ENCODE data around the gene KDM7A. TPM values are rescaled to one million over a fixed set of nuclear protein-coding genes. Genes with fewer than 3 reads are reported as not detected.

The KDM7A gene
- total RNA-seq, 1 experiment from 2014 or later: 5.1 TPM

DNA sequence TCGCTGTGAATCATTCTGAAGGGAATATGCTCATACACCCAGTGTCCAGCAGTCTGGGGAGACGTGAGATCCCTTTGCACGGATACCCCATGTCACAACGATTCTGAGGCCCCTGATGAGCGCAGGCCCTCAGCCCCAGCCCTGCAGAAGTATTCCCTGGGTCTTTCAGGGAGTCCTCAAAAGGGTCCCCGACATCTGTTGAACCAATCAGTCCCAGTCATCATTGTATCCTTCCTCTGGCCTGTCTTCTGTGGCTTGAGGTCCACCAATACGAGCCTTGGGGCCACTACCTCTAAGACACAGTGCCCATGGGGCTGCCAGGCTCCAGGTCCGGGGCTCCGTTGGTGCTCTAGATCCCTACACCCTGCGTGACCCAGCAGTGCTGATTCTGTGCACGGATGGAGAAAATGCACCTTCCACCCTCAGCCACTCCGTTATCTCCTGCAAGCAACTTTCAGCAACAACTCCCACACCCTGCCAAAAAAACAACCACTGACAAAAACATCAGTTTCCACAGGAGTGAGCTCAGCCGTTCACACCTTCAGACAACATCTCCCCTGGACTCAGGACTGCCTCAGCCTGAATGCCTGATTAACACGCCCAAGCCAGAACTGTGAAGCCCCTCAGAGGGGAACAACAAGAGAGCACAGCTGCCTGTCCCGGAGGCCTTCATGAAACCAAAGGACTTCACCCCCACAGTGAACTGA is 46.9 kb upstream of the KDM7A start:
- Mint-ChIP-seq H3K9me3 (ENCODE audit: unreplicated experiment) (no peaks in the 10 kb centered on the region), H3K4me1 (ENCODE audit: low read depth, unreplicated experiment) (no peaks in the 10 kb centered on the region), H3K27me3 (ENCODE audit: insufficient read depth, unreplicated experiment) (peaks cover 6% of the 10 kb centered on the region), H3K36me3 (ENCODE audit: insufficient read depth, unreplicated experiment) (no peaks in the 10 kb centered on the region), H3K4me3 (ENCODE audit: unreplicated experiment) (no peak overlapping the region), H3K27ac (ENCODE audit: unreplicated experiment) (no peak overlapping the region)
- no peaks in the 10 kb centered on the region for H3K9me3 ChIP-seq
- ChIA-PET CTCF (no interaction called here), POLR2A (no interaction called here)
- H3K27me3 ChIP-seq (replicated peaks; ENCODE audit: control insufficient read depth, insufficient read depth, low read length): no peaks in the 10 kb centered on the region
- BruUV-seq (replicated peaks): no TSS peak
- H3K4me3 ChIP-seq (ENCODE audit: low read depth, low read length): no peak overlapping the region
- H3K36me3 ChIP-seq (ENCODE audit: control insufficient read depth, insufficient read depth, low read length): no peaks in the 10 kb centered on the region
- TF ChIP-seq, protein P1, sequence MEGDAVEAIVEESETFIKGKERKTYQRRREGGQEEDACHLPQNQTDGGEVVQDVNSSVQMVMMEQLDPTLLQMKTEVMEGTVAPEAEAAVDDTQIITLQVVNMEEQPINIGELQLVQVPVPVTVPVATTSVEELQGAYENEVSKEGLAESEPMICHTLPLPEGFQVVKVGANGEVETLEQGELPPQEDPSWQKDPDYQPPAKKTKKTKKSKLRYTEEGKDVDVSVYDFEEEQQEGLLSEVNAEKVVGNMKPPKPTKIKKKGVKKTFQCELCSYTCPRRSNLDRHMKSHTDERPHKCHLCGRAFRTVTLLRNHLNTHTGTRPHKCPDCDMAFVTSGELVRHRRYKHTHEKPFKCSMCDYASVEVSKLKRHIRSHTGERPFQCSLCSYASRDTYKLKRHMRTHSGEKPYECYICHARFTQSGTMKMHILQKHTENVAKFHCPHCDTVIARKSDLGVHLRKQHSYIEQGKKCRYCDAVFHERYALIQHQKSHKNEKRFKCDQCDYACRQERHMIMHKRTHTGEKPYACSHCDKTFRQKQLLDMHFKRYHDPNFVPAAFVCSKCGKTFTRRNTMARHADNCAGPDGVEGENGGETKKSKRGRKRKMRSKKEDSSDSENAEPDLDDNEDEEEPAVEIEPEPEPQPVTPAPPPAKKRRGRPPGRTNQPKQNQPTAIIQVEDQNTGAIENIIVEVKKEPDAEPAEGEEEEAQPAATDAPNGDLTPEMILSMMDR (IDR thresholded peaks at IDR 0.05; ENCODE audit: insufficient read depth in 1 of 2, low read depth in 1 of 2, low read length in 1 of 2, severe bottlenecking in 1 of 2, unreplicated experiment in 1 of 2): no peak
- intact Hi-C loops (cut with micrococcal nuclease; ENCODE audit: unreplicated experiment): no loop called here
- no peak for DNase-seq
- H3K4me1 ChIP-seq: no peaks in the 10 kb centered on the region

DNA sequence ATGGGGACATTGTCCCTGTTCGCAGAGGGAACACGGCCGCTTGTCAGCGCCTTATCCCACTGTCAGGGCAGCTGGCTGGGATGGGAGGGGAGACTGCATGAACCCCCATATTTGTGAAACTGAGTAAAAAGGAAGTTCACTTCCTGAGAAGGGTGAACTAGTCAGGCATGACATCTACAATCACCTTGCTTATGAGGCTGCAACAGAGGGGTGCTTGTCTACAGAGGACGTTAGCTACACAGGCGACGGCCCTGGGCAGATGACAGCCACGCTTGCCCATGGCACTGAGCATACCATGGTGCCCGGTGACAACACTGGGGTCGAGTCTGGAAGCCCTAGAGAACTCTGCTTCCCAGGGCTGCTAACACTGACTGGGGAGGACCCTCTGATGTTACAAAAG is 46.0 kb upstream of the KDM7A start:
- Mint-ChIP-seq H3K36me3 (ENCODE audit: insufficient read depth, unreplicated experiment) (no peaks in the 10 kb centered on the region), H3K27me3 (ENCODE audit: insufficient read depth, unreplicated experiment) (peaks cover 6% of the 10 kb centered on the region), H3K27ac (ENCODE audit: unreplicated experiment) (no peak overlapping the region), H3K9me3 (ENCODE audit: unreplicated experiment) (peaks cover 2% of the 10 kb centered on the region), H3K4me3 (ENCODE audit: unreplicated experiment) (no peak overlapping the region), H3K4me1 (ENCODE audit: low read depth, unreplicated experiment) (no peaks in the 10 kb centered on the region)
- intact Hi-C loops (cut with micrococcal nuclease; ENCODE audit: unreplicated experiment): no loop called here
- ChIA-PET CTCF (no interaction called here), POLR2A (no interaction called here)
- Histone ChIP-seq H3K27me3 (replicated peaks; ENCODE audit: control insufficient read depth, insufficient read depth, low read length) (no peaks in the 10 kb centered on the region), H3K4me3 (ENCODE audit: low read depth, low read length) (no peak overlapping the region), H3K36me3 (ENCODE audit: control insufficient read depth, insufficient read depth, low read length) (no peaks in the 10 kb centered on the region; the same call in 1 of the 2 replicates), H3K4me1 (no peaks in the 10 kb centered on the region), H3K9me3 (no peaks in the 10 kb centered on the region)
- TF ChIP-seq, protein P1 (IDR thresholded peaks at IDR 0.05; ENCODE audit: insufficient read depth in 1 of 2, low read depth in 1 of 2, low read length in 1 of 2, severe bottlenecking in 1 of 2, unreplicated experiment in 1 of 2): no peak
- no peak for DNase-seq
- no TSS peak for BruUV-seq (replicated peaks)

DNA sequence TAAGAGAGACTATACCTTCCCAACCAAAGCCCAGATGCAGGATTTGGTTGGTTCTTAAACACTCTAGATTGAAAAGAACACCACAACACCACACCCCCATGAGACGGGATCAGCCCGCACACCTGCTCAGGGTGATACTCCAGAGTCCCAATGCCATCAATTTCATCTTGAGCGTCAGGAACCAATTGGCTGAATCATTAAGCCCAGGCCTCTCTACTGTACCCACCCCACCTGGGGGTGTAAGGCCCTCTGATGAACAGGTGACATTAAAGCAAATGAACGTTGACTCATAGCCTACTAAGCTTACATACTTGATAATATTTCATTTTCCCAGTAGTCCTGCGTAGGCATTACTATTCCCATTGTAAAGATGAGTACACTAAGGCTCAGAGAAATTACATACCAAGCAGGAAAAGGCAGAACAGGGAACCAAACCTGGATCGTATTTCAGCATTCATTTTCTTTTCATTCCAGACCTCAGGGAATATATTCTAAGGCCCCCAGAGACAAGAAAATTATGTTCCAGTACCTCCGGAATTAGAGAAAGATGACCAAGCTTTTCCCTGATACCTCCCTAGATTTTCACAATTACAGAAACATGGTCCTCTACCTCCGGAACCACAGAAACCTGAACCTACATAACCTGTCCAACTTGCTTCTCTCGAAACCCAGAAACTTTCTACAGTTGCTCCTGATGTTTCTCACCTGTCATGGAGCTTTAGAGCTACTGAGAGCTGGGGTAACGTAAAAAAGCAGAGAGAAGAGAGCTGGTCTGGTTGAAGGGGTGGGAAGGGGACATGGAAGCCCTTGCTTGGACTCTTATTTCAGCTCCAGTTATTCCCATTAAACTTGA is 43.1 kb upstream of the KDM7A start:
- Histone ChIP-seq H3K4me1 (no peaks in the 10 kb centered on the region), H3K36me3 (ENCODE audit: control insufficient read depth, insufficient read depth, low read length) (no peaks in the 10 kb centered on the region; the same call in 1 of the 2 replicates), H3K9me3 (no peaks in the 10 kb centered on the region), H3K4me3 (ENCODE audit: low read depth, low read length) (no peak overlapping the region), H3K27me3 (replicated peaks; ENCODE audit: control insufficient read depth, insufficient read depth, low read length) (no peaks in the 10 kb centered on the region)
- peaks cover 8% of the 10 kb centered on the region for H3K9me3 Mint-ChIP-seq (ENCODE audit: unreplicated experiment)
- ChIA-PET CTCF (no interaction called here), POLR2A (no interaction called here)
- BruUV-seq (replicated peaks): no TSS peak
- H3K27ac Mint-ChIP-seq (ENCODE audit: unreplicated experiment): no peak overlapping the region
- no peak overlapping the region for H3K4me3 Mint-ChIP-seq (ENCODE audit: unreplicated experiment)
- intact Hi-C loops (cut with micrococcal nuclease; ENCODE audit: unreplicated experiment): no loop called here
- no peaks in the 10 kb centered on the region for H3K36me3 Mint-ChIP-seq (ENCODE audit: insufficient read depth, unreplicated experiment)
- H3K27me3 Mint-ChIP-seq (ENCODE audit: insufficient read depth, unreplicated experiment): peaks cover 2% of the 10 kb centered on the region
- DNase-seq: no peak
- TF ChIP-seq, protein P1 (IDR thresholded peaks at IDR 0.05; ENCODE audit: insufficient read depth in 1 of 2, low read depth in 1 of 2, low read length in 1 of 2, severe bottlenecking in 1 of 2, unreplicated experiment in 1 of 2): no peak
- no peaks in the 10 kb centered on the region for H3K4me1 Mint-ChIP-seq (ENCODE audit: low read depth, unreplicated experiment)

All from Caco-2 (cell line).